A549 (cell line): ENCODE results near the gene RPTOR.

Experiments used
- EHMT2 ChIP-seq: fragments of 200-600 bp; sonication (generic); IDR thresholded peaks from 2 replicates; pipeline ENCODE4 v1.6.1; 2016; ENCODE audit warnings: antibody characterized with exemption, low read depth, mild to moderate bottlenecking, moderate library complexity
- MAFK ChIP-seq: fragments of 450-650 bp; IDR thresholded peaks from 2 replicates; pipeline ENCODE4 v1.6.1; 2014; ENCODE audit not compliant: partially characterized antibody
- MYC ChIP-seq: IDR thresholded peaks from 2 replicates; pipeline ENCODE4 v1.6.1; 2012; ENCODE audit warnings: mild to moderate bottlenecking, inconsistent platforms, low read length, improper control_type of control experiment, borderline replicate concordance
- POLR2A ChIP-seq: IDR thresholded peaks from 2 replicates; pipeline ENCODE4 v1.6.1; 2012; ENCODE audit warnings: mild to moderate bottlenecking, low read length
- POLR2AphosphoS2 ChIP-seq: conservative IDR thresholded peaks from 2 replicates; pipeline ENCODE4 v1.6.1; 2012; ENCODE audit warnings: low read length, improper control_type of control experiment, inconsistent platforms
- RCOR1 ChIP-seq: fragments of 150-350 bp; IDR thresholded peaks from 2 replicates; pipeline ENCODE4 v1.6.1; 2014; ENCODE audit warnings: antibody characterized with exemption, low read length, low read depth
- REST ChIP-seq: fragments of 200-600 bp; sonication (generic); IDR thresholded peaks from 2 replicates; pipeline ENCODE4 v1.6.1; 2016; ENCODE audit warnings: antibody characterized with exemption, mild to moderate bottlenecking, moderate library complexity
- RNF2 ChIP-seq: fragments of 200-600 bp; sonication (generic); IDR thresholded peaks from 2 replicates; pipeline ENCODE4 v1.6.1; 2016; ENCODE audit warnings: low read depth, mild to moderate bottlenecking, antibody characterized with exemption, moderate library complexity, borderline replicate concordance
- SREBF2 ChIP-seq: fragments of 450-650 bp; IDR thresholded peaks from 2 replicates; pipeline ENCODE4 v1.6.1; 2014; ENCODE audit warnings: mild to moderate bottlenecking, moderate library complexity
- ZFP36 ChIP-seq: fragments of 450-650 bp; IDR thresholded peaks from 2 replicates; pipeline ENCODE4 v1.6.1; 2014; ENCODE audit warnings: borderline replicate concordance; ENCODE audit not compliant: partially characterized antibody
- TF ChIP-seq, protein P1 (sequence below): fragments of >200 bp; sonication (Bioruptor Twin); formaldehyde crosslinking; IDR thresholded peaks from 3 replicates; pipeline ENCODE4 v1.5.1; 2016
- TF ChIP-seq, protein P2 (sequence below): fragments of >200 bp; sonication (Bioruptor Twin); formaldehyde crosslinking; IDR thresholded peaks from 2 replicates; pipeline ENCODE4 v1.6.1; 2016
- TF ChIP-seq, protein P3 (sequence below): fragments of >200 bp; sonication (Bioruptor Twin); formaldehyde crosslinking; IDR thresholded peaks from 3 replicates; pipeline ENCODE4 v1.6.1; 2016
- TF ChIP-seq, protein P4 (sequence below): IDR thresholded peaks from 2 replicates; pipeline ENCODE4 v1.6.1; 2012

DNA sequence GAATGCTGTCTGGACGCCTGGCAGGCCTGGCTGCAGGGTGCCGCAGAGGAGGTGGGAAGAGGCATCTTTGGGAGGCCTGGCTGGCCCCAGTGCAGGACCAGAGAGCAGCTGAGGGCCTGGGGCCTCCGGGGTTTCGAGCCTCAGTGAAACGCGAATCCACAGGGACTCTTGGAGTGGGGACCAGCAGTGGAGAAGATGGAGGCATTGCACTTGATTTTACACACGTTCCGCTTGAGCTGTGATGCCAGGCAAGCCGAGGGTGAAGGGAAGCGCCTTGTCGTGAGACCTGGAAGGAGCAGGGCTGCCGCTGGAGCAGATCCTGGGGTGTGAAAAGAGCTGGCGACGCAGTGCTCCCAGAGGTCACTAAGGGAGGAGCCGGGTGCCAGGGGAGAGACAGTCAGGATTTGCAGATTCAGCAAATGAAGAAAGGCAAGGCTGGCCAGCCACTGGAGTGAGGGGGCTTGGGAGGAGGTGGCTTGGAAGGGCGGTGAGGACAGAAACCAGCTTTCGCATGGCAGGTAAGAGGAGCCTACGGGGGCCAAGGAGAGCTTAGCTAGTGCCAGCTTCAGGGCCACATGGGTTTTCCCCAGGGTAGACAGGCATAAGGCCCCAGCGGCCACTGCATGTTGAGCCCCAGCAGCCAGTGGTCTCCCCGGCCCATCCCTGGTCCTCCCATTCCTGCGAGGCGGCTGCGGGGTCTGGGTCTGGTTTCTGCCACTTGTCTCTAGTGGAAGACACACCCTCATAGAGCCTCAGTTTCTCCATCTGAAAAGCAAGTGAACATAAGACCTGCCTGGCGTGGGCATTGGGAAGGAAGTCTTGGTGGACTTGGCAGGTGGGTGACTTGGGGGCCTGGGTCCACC, 271.8 kb downstream of the RPTOR start:
- TF ChIP-seq, protein P1, sequence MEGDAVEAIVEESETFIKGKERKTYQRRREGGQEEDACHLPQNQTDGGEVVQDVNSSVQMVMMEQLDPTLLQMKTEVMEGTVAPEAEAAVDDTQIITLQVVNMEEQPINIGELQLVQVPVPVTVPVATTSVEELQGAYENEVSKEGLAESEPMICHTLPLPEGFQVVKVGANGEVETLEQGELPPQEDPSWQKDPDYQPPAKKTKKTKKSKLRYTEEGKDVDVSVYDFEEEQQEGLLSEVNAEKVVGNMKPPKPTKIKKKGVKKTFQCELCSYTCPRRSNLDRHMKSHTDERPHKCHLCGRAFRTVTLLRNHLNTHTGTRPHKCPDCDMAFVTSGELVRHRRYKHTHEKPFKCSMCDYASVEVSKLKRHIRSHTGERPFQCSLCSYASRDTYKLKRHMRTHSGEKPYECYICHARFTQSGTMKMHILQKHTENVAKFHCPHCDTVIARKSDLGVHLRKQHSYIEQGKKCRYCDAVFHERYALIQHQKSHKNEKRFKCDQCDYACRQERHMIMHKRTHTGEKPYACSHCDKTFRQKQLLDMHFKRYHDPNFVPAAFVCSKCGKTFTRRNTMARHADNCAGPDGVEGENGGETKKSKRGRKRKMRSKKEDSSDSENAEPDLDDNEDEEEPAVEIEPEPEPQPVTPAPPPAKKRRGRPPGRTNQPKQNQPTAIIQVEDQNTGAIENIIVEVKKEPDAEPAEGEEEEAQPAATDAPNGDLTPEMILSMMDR, result no peak
- TF ChIP-seq SREBF2 (no peak), POLR2A (no peak), MYC (no peak), EHMT2 (no peak), RCOR1 (no peak), MAFK (peak; percentile 66), REST (no peak), POLR2AphosphoS2 (no peak), ZFP36 (no peak), RNF2 (no peak)
- TF ChIP-seq, protein P2, sequence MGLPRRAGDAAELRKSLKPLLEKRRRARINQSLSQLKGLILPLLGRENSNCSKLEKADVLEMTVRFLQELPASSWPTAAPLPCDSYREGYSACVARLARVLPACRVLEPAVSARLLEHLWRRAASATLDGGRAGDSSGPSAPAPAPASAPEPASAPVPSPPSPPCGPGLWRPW, result no peak
- TF ChIP-seq, protein P3, sequence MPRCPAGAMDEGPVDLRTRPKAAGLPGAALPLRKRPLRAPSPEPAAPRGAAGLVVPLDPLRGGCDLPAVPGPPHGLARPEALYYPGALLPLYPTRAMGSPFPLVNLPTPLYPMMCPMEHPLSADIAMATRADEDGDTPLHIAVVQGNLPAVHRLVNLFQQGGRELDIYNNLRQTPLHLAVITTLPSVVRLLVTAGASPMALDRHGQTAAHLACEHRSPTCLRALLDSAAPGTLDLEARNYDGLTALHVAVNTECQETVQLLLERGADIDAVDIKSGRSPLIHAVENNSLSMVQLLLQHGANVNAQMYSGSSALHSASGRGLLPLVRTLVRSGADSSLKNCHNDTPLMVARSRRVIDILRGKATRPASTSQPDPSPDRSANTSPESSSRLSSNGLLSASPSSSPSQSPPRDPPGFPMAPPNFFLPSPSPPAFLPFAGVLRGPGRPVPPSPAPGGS, result no peak
- TF ChIP-seq, protein P4, sequence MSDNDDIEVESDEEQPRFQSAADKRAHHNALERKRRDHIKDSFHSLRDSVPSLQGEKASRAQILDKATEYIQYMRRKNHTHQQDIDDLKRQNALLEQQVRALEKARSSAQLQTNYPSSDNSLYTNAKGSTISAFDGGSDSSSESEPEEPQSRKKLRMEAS, result no peak
